Esophagus muscularis mucosa (tissue), 3 donors: ENCODE data around the gene DSCAM.

ENCODE experiments used
- POLR2A ChIP-seq: fragments of 450-650 bp; IDR thresholded peaks from one replicate; pipeline ENCODE4 v1.6.1; 2017; ENCODE audit warnings: antibody characterized with exemption, moderate library complexity, mild to moderate bottlenecking, low read depth
- TF ChIP-seq, protein P1 (sequence below), 3 experiments: fragments of 200-600 bp in 2 of 3; fragments of 450-650 bp in 1 of 3; sonication (generic) in 2 of 3; IDR thresholded peaks; one replicate each; pipeline ENCODE4 v1.5.1; 2017 to 2019; ENCODE audit warnings: antibody characterized with exemption in 3 of 3, mild to moderate bottlenecking in 2 of 3, moderate library complexity in 1 of 3

DNA sequence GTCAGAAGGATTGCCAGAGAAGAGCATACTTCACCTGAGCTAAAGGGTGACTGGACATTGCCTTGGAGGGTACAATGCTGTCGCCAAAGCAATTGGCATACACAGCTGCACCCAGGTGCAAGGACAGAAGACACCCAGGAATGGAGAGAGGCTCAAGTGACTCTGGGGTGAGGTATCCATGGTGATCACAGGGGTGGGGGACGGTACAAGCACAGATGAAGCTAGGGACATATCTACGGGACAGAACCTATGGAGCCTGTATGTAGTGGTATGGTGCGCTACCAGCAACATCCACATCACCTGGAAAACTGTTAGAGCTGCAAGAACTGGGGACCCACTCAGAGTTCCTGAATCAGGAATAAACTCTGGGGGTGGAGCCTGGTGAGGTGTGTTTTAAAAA lies 693.6 kb downstream of the DSCAM start:
- TF ChIP-seq, protein P1, sequence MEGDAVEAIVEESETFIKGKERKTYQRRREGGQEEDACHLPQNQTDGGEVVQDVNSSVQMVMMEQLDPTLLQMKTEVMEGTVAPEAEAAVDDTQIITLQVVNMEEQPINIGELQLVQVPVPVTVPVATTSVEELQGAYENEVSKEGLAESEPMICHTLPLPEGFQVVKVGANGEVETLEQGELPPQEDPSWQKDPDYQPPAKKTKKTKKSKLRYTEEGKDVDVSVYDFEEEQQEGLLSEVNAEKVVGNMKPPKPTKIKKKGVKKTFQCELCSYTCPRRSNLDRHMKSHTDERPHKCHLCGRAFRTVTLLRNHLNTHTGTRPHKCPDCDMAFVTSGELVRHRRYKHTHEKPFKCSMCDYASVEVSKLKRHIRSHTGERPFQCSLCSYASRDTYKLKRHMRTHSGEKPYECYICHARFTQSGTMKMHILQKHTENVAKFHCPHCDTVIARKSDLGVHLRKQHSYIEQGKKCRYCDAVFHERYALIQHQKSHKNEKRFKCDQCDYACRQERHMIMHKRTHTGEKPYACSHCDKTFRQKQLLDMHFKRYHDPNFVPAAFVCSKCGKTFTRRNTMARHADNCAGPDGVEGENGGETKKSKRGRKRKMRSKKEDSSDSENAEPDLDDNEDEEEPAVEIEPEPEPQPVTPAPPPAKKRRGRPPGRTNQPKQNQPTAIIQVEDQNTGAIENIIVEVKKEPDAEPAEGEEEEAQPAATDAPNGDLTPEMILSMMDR (IDR thresholded peaks at IDR 0.05), result no peak
- no peak for TF ChIP-seq POLR2A
